HL-60/S4 treated with phorbol 12-myristate 13-acetate at 8.2 ng/mL for 4 days and 3 days (cell line): ENCODE results near the gene KCNMB2.

Experiments used
- in situ Hi-C: fragments of 300-500 bp; cut with MboI; formaldehyde crosslinking; loops from 2 replicates; pipeline ENCODE4 v1.15.0; 2022; ENCODE audit warnings: low sequenced_read_pairs

Gene KCNMB2

DNA sequence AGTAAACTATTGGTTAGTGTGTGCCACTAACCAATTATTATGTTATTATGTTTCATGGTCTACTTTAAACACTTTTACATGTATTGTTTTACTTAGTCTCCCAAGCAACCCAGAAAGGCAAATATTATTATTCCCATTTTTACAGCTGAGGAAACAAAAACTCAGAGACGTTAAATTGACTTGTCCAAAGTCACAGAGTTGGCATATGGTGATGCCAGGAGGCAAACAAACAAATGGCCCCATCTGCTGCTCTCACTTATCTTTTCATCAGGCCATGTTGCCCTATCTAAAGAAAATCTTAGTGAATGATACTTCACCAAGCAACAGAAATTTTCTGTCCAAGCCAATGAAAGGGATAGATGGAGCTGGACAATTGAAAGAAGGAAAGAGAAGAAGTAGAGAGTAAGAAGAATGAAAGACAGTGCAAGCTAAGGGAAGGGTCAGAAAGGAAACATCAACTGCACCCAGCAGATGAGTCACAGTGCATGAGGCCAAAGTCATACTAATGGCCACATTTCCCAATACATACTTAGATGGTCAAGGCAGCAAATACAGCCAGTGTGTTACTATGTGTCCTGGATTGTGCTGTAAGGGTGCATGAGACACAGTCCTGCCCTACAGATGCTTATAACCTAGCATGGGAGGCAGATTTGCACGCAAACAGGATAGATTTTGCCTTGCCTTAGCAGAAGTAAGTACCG is 266.9 kb downstream of the KCNMB2 start:
- in situ Hi-C loops: no loop called here

DNA sequence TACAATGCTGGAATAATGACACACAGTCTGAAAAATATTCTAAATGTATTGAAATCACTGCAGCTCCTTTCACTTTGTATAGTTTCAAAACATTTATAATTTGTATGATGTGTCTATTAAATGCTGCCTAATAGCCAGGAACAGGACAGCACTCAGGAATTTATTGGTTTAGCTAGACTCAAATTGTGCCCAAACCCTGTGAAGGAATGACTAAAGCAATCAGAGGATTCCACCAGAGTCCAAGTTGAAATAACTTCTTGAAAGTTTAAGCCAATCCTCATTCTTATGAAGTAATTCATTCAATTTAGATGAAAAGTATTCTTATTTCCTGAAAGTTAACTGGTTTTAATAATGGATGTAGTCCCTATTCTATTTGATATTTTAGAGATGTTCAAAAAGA is 268.4 kb downstream of the KCNMB2 start:
- in situ Hi-C loops: no loop called here

DNA sequence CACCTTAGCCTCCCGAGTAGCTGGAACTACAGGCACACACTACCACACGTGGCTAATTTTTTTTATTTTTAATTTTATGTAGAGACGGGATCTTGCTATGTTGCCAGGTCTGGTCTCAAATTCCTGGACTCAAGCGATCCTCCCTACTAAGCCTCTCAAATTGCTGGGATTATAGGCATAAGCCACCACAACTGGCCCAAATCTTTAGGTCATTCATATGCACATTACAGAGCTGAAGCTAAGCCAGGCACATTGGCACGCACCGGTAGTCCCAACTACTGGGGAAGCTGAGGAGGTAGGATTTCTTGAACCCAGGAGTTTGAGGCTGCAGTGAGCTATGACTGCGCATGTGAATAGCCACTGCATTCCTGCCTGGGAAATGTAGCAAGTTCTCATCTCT is 269.5 kb downstream of the KCNMB2 start:
- in situ Hi-C loops: no loop called here

DNA sequence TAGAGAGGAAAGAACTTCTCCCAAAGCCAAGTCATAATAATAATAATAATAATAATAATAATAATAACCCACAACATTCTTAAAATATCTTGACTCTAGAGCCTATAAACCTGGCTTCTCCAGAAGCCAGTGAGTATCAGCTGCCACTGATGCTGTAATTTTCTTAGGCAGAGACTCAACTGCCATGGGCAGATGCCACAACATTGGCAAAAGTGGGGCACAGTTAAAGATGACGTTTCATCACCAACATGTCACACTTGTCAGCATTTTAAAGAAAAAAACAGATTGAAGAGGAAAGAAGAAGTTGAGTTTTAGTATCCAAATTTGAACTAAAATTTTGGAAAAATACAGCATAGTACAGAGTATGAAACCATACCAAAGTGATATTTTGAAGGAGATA is 270.4 kb downstream of the KCNMB2 start:
- in situ Hi-C loops: no loop called here

DNA sequence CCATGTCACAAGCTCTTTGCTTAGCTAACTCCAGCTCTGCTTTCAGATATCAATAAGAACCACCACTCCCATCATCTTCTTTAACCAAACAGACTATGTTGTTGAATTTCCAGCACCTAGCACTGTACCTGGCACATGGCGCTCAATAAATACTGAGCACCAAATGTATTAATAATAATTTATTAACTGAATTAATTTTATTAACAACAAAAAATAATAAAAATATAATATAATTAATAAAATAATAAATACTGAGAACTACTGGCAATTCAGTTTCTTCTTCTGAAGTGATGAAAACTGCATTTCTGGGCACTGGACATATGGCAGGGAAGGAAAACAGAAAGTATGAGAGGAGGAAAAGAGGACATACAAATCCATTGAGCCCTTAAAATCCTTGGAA is 271.5 kb downstream of the KCNMB2 start:
- in situ Hi-C loops: no loop called here

DNA sequence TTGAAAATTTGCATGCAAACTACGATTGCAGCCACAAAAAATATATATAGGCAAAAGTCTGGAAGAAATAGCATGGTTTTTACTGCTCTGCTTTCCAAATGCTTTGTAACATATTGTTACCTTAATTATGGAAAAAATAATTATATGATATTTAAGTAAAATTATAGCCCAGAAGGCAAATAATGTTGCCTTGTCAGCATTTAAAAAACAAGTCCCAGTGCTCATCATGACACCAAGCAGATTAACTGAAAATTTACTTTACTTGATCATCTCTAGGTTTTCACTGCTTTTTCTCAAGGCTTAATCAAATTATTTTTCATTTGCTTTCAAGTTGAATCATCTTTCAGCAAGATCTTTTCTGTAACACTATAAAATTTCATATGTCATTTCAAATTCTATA is 272.5 kb downstream of the KCNMB2 start:
- in situ Hi-C loops: no loop called here

DNA sequence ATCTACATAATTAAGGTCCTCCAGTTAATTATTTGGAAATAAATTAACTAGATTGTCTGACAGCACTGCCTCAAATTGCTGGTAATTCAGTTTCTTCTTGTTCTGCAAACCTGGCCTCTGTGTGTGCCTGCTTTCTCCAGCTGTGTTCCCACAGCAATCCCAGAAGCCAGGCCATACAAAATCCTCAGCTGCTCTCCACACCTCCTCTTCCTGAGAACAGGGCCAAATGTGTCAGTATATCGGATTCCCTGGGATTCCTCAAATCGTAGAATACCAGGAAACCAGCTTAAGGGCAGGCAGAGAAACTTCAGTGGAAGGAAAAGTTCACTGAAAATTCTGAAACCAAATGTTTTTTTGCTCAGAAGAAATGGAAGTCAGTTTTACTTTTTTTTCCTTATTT is 273.9 kb downstream of the KCNMB2 start:
- in situ Hi-C loops: no loop called here

DNA sequence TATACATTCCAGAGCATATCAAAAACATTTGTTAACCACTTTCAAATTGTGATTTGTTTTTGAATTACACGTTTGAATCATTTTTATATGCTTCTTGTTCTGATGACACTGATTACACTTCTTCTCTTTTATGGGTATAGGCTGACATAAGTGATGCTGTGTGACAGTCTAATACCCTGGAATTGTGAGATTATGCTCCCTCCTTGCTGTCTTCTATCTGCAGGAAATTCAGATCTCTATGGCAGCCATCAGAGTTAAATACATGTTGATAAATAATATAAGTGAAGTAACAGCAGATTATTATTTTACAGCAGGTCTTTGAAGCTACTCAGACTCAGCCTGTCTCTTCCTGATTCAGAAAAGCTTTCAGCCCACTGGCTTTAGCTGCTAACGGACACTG is 286.5 kb downstream of the KCNMB2 start:
- in situ Hi-C loops: no loop called here

DNA sequence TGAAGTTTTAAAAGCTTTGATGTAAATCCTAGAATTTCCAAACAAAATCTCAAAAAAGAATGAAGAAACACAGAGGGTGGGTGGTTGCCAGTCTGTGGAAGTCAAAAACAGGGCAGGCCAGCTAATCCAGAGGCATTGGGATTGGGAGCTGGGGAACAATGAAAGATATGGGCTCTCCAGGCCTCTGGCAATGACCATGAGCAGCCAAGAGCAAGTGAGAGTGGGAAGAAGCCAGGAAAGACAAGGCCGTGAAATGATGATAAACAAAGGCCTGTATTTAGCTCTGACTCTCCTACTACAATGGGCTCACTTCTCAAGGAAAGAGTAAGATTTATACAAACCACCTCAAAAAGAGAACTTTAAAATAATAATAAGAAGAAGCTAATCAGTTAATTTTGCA is 286.9 kb downstream of the KCNMB2 start:
- in situ Hi-C loops: no loop called here

DNA sequence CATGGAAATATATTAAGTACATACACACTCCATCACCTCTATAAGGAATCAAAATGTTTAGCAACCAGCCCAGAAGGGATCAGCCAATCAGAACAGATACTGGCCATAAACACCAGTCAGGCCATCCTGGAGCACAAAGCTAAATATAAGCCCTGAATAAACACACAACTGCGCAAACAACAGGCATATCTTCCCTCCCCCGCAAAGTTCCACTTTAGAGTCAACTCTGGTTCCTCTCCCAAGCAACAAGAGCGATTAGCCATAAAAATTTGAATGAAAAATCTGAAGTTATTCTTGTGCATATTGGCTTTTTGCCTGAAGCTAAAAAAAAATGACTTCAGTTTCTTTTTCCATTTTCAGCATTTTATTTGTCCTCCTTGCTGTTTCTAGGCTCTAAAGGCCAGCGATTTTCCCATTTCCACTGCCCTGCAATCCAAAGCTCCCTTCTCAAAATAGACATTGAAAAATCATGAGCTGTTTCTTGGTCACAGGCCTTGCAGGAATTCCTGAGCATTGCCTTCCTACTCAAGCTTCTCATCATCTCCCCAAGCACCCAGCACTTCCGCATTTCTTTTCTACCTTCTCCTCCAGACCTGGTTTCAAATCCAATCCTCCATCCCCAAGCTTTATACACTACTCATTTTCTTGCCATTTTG is 287.5 kb downstream of the KCNMB2 start:
- in situ Hi-C loops: no loop called here

DNA sequence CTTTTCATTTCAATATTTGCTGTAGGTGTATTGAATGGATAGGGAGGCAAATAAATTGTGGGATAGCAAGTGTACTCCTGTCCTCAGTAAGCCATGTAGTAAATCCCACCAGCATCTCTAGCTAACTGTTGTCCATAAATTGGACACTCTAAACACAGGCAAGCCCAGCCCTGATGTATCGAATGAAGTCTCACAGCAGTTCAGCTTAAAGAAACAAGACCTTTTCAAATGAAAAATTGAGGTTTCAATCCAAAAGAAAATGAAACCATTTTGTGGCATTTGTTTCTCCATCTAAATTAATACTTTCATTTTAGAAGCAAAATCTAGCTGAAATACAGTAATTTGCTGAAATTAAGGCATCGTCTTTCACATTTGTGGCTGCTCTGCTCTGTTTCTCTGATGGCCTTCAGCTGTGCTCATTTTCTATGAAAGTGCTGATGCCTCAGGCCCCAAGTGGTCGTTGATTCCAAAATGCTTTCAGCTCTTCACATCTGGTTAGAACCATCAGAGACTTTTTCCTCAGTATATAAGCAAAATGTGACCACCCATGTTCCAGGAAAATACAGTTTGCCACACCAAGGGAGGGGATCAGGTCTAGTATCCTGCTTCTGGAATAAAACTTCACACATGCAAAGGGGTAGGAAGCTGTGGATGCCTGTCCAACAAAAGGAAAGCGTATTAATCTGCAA is 290.3 kb downstream of the KCNMB2 start:
- in situ Hi-C loops: no loop called here

DNA sequence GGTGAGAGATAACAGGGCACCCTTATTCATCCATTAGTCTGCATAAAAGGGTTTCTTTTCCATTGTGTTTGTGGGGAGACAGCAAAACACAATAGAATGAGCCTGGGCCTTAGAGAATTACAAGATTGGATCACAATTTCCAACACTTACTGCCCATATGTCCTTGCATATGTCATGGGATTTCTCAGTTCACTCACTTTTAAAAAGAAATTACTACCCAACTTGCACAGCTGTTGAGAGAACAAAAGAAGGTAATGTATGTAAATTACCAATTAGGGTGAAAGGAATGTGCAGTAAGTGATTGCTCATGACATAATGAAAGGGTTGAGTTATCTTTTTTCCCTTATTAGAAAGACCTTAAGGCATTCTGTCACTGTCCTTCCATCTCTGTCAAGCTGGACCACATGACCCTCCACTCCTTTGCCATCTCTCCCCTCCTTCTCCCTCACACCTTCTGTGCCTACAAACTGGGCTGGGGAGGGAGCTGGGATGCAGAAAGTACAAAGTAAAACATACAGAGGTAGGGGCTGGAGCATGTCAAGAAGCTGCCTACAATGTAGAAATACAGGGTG is 291.1 kb downstream of the KCNMB2 start:
- in situ Hi-C loops: no loop called here

DNA sequence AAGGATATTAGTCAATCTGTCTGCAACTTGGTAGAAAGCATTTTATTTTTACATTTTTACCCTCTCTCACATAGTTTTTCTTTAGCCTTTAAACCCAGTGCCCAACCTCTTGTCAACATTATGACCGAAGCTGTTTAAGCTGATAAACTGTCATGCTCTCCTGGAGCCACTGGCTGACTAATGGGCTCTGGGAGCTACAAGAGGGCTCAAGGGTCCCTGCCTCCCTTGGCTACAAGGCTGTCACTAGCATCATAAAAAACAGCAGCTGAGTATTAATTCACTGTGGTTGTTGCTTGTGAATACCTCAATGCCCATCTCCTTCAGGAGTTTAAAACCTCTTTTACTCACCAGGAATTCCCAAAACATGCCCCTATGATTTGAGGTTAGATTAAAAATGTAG is 297.5 kb downstream of the KCNMB2 start:
- in situ Hi-C loops: no loop called here

DNA sequence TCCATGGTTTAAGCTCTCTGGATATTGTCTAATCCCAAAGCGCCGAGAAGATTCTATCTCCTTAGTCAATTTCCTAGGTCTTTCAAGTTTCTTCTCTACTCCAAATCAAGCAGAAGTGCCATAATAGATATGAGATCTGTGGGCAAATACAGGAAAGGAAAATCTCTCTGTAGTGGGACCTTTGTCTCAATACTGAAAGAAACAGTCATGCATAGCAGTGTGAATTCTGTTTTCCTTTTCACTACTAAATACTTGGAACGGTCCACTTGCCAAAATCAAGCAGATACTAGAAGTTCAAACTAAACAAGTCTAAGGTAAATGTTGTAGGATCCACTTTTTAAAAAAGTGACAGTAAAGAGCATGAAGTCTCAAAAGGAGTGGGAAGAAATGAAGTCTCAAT is 298.8 kb downstream of the KCNMB2 start:
- in situ Hi-C loops: no loop called here

DNA sequence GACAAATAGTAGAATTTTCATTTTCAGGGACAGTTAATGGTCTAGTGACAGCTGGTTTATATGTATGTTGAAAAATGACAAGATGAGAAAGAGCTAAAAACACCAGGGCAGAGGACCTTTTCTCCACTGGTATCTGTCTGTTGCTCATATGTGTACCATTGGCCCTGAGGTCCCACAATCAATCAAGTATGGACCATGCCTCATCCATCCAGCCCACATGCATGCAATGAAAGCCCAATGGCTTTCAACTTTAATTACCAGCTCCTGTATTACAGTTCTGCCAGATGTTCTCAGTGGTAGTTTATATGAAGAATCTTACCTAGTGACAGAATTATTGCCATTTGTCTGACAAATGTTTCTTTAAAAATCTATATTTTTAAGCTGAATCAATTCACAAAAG is 301.3 kb downstream of the KCNMB2 start:
- in situ Hi-C loops: no loop called here

DNA sequence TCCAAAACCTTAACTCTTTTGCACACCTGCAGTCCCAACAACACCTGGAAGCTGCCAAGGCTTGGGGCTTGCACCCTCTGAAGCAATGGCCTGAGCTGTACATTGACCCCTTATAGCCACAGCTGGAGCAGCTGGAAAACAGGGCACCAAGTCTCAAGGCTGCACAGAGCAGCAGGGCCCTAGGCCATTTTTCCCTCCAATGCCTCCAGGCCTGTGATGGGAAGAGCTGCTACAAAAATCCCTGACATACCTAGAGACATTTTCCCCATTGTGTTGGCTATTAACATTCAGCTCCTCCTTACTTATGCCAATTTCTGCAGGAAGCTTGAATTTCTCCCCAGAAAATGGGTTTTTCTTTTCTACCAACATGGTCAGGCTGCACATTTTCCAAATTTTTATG is 304.4 kb downstream of the KCNMB2 start:
- in situ Hi-C loops: no loop called here

DNA sequence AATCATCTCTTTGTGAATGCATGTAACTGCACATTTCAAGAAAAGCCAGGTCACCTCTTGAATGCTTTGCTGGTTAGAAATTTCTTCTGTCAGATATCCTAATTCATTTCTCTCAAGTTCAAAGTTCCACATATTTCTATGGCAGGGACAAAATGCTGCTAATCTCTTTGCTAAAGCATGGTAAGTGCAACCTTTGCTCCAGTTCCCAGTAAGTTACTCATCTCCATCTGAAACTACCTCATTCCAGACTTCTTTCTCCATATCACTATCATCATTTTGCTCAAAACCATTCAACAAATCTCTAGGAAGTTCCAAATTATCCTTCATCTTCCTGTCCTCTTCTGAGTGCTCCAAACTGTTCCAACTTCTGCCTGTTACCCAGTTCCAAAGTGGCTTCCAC is 304.8 kb downstream of the KCNMB2 start:
- in situ Hi-C loops: no loop called here

DNA sequence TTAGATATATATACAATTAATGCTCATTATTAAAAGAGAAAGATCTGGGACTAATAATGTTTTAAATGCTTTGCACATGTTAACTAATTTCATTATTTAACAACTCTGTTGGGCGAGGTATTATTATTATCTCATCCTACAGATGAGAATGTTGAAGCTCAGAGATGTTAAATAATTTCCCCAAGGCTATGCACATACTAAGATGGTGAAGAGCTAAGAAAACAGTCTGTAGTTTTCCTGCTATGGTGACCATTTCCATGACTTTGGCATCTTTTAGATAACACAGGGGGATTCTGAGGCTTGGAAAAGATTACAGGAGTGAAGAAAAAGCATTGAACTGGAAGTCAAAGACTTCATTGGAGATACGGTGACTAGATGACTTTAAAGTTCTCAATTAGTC is 308.7 kb downstream of the KCNMB2 start:
- in situ Hi-C loops: no loop called here

DNA sequence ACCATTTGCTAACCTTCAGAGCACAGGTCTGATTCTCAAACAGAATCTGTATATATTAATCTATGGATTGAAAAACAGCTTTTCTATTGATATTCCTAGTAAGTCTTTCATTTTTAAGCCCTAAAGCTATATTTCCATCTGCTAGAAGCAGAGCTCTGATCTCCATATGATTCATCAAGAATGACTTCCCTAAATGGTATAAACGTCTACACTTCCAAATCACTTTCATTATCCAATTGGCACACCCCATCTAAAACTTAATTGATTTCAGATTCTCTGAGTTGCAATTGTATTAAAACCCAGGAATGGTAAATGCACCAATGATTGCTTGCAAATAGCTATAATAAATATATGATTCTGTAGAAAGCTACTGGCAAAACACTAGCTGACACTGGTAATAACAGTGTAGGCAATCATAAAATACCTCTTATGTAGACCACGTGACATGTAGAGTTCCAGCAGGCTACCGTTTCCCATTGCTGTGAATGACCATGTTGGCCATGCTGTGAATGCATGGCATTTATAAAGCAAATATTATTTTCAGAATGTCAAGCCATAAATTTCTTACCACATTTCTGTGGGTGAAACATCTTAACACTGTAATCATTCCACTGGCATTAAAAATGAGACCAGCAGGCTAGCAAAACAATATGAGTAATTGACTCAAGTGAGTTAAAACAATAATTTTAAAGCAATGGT is 309.3 kb downstream of the KCNMB2 start:
- in situ Hi-C loops: no loop called here

DNA sequence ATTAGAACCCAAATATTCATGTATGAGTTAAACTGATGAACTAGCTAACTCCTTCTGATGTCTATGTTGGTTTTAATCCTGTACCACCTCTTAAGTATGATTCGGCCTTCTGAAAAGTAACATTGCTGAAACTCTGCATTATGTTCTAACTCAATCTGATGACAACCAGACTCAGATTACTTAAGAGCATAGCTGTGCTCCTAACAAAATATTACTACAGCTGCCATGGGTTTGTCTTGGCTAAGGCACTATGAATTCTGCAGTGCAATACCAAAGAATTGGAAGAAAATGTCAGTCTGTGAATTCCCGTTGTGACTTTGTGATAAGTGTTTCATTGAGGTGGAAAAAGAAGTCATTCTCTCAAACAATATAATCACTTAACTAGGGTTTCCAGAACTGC is 311.0 kb downstream of the KCNMB2 start:
- in situ Hi-C loops: no loop called here

DNA sequence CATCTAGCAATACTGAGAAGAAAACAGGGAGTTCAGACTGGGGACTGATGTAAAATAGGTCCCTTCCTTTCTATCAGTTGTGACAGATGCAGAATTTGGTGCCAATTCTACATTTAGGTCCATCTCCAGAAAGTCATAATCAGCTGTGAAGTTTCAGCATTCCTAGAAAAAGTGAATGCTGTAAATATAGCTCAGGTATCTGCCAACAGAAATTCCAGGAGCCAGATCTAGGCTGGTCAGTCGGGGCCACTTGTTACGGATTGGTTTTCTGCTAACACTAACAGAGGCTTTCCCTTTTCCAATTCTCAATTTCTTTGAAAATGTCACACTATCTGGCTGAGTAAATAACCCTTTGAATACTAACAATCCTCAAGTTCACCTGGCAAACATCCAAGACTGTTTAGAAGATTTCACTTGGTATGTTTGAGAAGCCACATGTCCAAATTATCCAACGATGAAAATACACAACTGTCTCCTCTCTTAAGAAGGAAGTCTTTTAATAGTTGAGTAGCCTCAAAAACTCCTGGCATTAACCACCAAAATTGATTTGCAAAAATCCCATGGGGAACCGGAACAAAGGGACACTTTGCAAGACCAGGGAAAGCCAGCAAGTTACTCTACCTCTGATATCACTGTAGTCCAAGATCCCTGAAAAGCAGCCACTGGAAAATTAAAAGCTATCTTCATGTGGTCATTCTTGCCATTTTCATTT is 313.1 kb downstream of the KCNMB2 start:
- in situ Hi-C loops: no loop called here
